CD4-positive, alpha-beta T cell (primary cell): ENCODE results near the gene GAPDHS. TPM values are rescaled to one million over a fixed set of nuclear protein-coding genes. Genes with fewer than 3 reads are reported as not detected.

Experiments
- ATAC-seq: fragments of 200-7000 bp; cut with Tn5 transposase; one replicate; pipeline ENCODE4 v1.10.0; 2022; ENCODE audit warnings: mild to moderate bottlenecking; ENCODE audit not compliant: poor library complexity
- CTCF ChIA-PET: fragments of 350-600 bp; sonication (Branson Sonifier 250); formaldehyde crosslinking; loops from one replicate; lab custom pipeline; 2021; ENCODE audit warnings: antibody characterized with exemption, inconsistent platforms; lab: Charles Lee
- POLR2A ChIA-PET: fragments of 350-600 bp; sonication (Branson Sonifier 250); formaldehyde crosslinking; loops from one replicate; lab custom pipeline; 2021; ENCODE audit warnings: antibody characterized with exemption, inconsistent platforms; lab: Charles Lee
- DNase-seq, 14 experiments: peaks; one replicate each; pipeline ENCODE4 v3.0.0-alpha.2; 2013 to 2020; ENCODE audit warnings: mixed read lengths in 2 of 14
- H3K27ac ChIP-seq, 2 donors: one replicate each; pipeline versions ENCODE4 v1.5.1 to v1.7.0; 2013; ENCODE audit warnings: low read length in 2 of 2, low read depth in 1 of 2, mild to moderate bottlenecking in 1 of 2
- H3K27me3 ChIP-seq, 2 experiments: 1 replicate in 1 of 2; 2 replicates in 1 of 2; pipeline versions ENCODE4 v1.6.1 to v1.7.0; 2013; ENCODE audit warnings: low read length in 2 of 2, control low read depth in 1 of 2, mild to moderate bottlenecking in 1 of 2, moderate library complexity in 1 of 2; ENCODE audit not compliant: insufficient read depth in 2 of 2, control insufficient read depth in 1 of 2
- H3K36me3 ChIP-seq: one replicate; pipeline ENCODE4 v1.6.1; 2013; ENCODE audit warnings: low read length, control low read depth; ENCODE audit not compliant: insufficient read depth
- H3K4me1 ChIP-seq: one replicate; pipeline ENCODE4 v1.6.1; 2013; ENCODE audit warnings: low read length, control low read depth; ENCODE audit not compliant: insufficient read depth
- H3K4me3 ChIP-seq: one replicate; pipeline ENCODE4 v1.5.1; 2013; ENCODE audit warnings: mild to moderate bottlenecking, low read length, moderate library complexity
- H3K9me3 ChIP-seq, 2 experiments: 1 replicate in 1 of 2; 2 replicates in 1 of 2; pipeline versions ENCODE4 v1.6.1 to v1.7.0; 2013; ENCODE audit warnings: low read length in 2 of 2, mild to moderate bottlenecking in 2 of 2, control low read depth in 1 of 2, moderate library complexity in 1 of 2; ENCODE audit not compliant: control insufficient read depth in 1 of 2, insufficient read depth in 1 of 2
- H3K27ac Mint-ChIP-seq: one replicate; pipeline ENCODE4 v1.8.0; 2020; ENCODE audit warnings: mixed read lengths
- H3K27me3 Mint-ChIP-seq: one replicate; pipeline ENCODE4 v1.8.0; 2021; ENCODE audit warnings: mixed read lengths
- H3K36me3 Mint-ChIP-seq: one replicate; pipeline ENCODE4 v1.8.0; 2021; ENCODE audit warnings: low read depth, mixed read lengths
- H3K4me1 Mint-ChIP-seq: one replicate; pipeline ENCODE4 v1.8.0; 2021; ENCODE audit warnings: low read depth, mixed read lengths
- H3K4me3 Mint-ChIP-seq: one replicate; pipeline ENCODE4 v1.8.0; 2020; ENCODE audit warnings: mild to moderate bottlenecking, mixed read lengths
- H3K9me3 Mint-ChIP-seq: one replicate; pipeline ENCODE4 v1.8.0; 2020; ENCODE audit warnings: mixed read lengths
- CTCF ChIP-seq: fragments of 200-600 bp; IDR thresholded peaks from one replicate; pipeline ENCODE4 v1.8.0; 2022; ENCODE audit warnings: antibody characterized with exemption, mild to moderate bottlenecking
- intact Hi-C, 2 experiments: fragments of 100-400 bp; cut with DNase I in 1 of 2; cut with micrococcal nuclease in 1 of 2; formaldehyde crosslinking; loops; one replicate each; pipeline versions ENCODE4 v1.15.1 to v1.9.0; 2023 to 2025; cut with DNase I, micrococcal nuclease
- total RNA-seq, 174 experiments: library from RNA in 2 of 174; stranded (reverse) in 2 of 174; gene quantifications; one replicate each; pipeline ENCODE4 v1.2.3 and lab custom pipeline; 2021 to 2026

Gene GAPDHS
- total RNA-seq, 2 experiments from 2014 or later: not detected

- H3K4me3 ChIP-seq: no peak overlapping the region
- H3K9me3 ChIP-seq: peaks cover 0 to 9% of the 10 kb centered on the region in 2 experiments
- H3K36me3 ChIP-seq: no peaks in the 10 kb centered on the region
- Mint-ChIP-seq H3K27ac (no peak overlapping the region), H3K36me3 (peaks cover 4% of the 10 kb centered on the region), H3K9me3 (no peaks in the 10 kb centered on the region), H3K4me3 (no peak overlapping the region), H3K27me3 (peaks cover 34% of the 10 kb centered on the region), H3K4me1 (peaks cover 15% of the 10 kb centered on the region)
- no peak for TF ChIP-seq CTCF
- H3K4me1 ChIP-seq: peaks cover 17% of the 10 kb centered on the region
- no peak overlapping the region for H3K27ac ChIP-seq
- peaks cover 11 to 15% of the 10 kb centered on the region in 2 experiments for H3K27me3 ChIP-seq
- intact Hi-C loops: no loop called here
- ChIA-PET POLR2A (no interaction called here), CTCF (no interaction called here)
- ATAC-seq: no peak
- DNase-seq: peak in 1 of 14 experiments; percentile 17
Observed at GRCh38 chr19:35555301-35556005, 22.2 kb downstream of the GAPDHS start.

GRCh38 chr19:35556025-35556590, 22.9 kb downstream of the GAPDHS start:
- no peak overlapping the region for H3K4me3 ChIP-seq
- Mint-ChIP-seq H3K27me3 (peaks cover 40% of the 10 kb centered on the region), H3K36me3 (no peaks in the 10 kb centered on the region), H3K9me3 (no peaks in the 10 kb centered on the region), H3K27ac (no peak overlapping the region), H3K4me1 (peaks cover 15% of the 10 kb centered on the region), H3K4me3 (peak overlapping the region; percentile 9)
- intact Hi-C loops: no loop called here
- H3K9me3 ChIP-seq: peaks cover 0 to 9% of the 10 kb centered on the region in 2 experiments
- H3K27me3 ChIP-seq: peaks cover 15% of the 10 kb centered on the region in 2 experiments
- TF ChIP-seq CTCF: no peak
- no peak overlapping the region for H3K27ac ChIP-seq
- ChIA-PET POLR2A (no interaction called here), CTCF (no interaction called here)
- ATAC-seq (no peak), DNase-seq (peak in 1 of 14 experiments; percentile 6)
- peaks cover 17% of the 10 kb centered on the region for H3K4me1 ChIP-seq
- H3K36me3 ChIP-seq: no peaks in the 10 kb centered on the region

GRCh38 chr19:35556846-35557538, 23.7 kb downstream of the GAPDHS start:
- no peaks in the 10 kb centered on the region for H3K36me3 ChIP-seq
- H3K4me3 ChIP-seq: no peak overlapping the region
- H3K4me3 Mint-ChIP-seq: peak overlapping the region; percentile 40
- peaks cover 17% of the 10 kb centered on the region for H3K4me1 ChIP-seq
- H3K9me3 ChIP-seq: peaks cover 0 to 10% of the 10 kb centered on the region in 2 experiments
- DNase-seq: peak in 1 of 14 experiments; percentile 9
- ChIA-PET CTCF (no interaction called here), POLR2A (no interaction called here)
- no peaks in the 10 kb centered on the region for H3K9me3 Mint-ChIP-seq
- no peak overlapping the region for H3K27ac ChIP-seq
- no peak for TF ChIP-seq CTCF
- peaks cover 49% of the 10 kb centered on the region for H3K27me3 Mint-ChIP-seq
- H3K36me3 Mint-ChIP-seq: no peaks in the 10 kb centered on the region
- H3K27ac Mint-ChIP-seq: no peak overlapping the region
- peaks cover 15 to 20% of the 10 kb centered on the region in 2 experiments for H3K27me3 ChIP-seq
- no peak for ATAC-seq
- peaks cover 15% of the 10 kb centered on the region for H3K4me1 Mint-ChIP-seq
- intact Hi-C loops: no loop called here
